Neutrophil (primary cell): ENCODE data around the gene FAM124A.

Experiments used
- H3K27ac ChIP-seq: fragments of 200-600 bp; sonication (generic); 2 replicates; pipeline ENCODE4 v1.5.1; 2016; ENCODE audit warnings: mild to moderate bottlenecking, moderate library complexity
- H3K27me3 ChIP-seq: fragments of 200-600 bp; sonication (generic); 2 replicates; pipeline ENCODE4 v1.6.0; 2016; ENCODE audit warnings: mild to moderate bottlenecking
- H3K36me3 ChIP-seq: fragments of 200-600 bp; sonication (generic); 2 replicates; pipeline ENCODE4 v1.5.1; 2017
- H3K4me1 ChIP-seq, 2 experiments: fragments of 200-600 bp in 1 of 2; sonication (generic) in 1 of 2; 1 replicate in 1 of 2; 2 replicates in 1 of 2; pipeline versions ENCODE4 v1.5.1 to v1.6.1; 2013 to 2016; ENCODE audit warnings: low read depth in 1 of 2, low read length in 1 of 2, mild to moderate bottlenecking in 1 of 2, moderate library complexity in 1 of 2; ENCODE audit not compliant: control insufficient read depth in 1 of 2, insufficient read depth in 1 of 2
- H3K4me3 ChIP-seq, 2 experiments: fragments of 200-600 bp in 1 of 2; sonication (generic) in 1 of 2; 1 replicate in 1 of 2; 2 replicates in 1 of 2; pipeline ENCODE4 v1.5.1; 2013 to 2016; ENCODE audit warnings: low read depth in 1 of 2, low read length in 1 of 2, mild to moderate bottlenecking in 1 of 2, moderate library complexity in 1 of 2
- H3K9me3 ChIP-seq: fragments of 200-600 bp; sonication (generic); 2 replicates; pipeline ENCODE4 v1.5.1; 2016
- TF ChIP-seq, protein P1 (sequence below): fragments of 200-600 bp; sonication (generic); IDR thresholded peaks from 2 replicates; pipeline ENCODE4 v1.5.1; 2016; ENCODE audit warnings: antibody characterized with exemption

Gene FAM124A

DNA sequence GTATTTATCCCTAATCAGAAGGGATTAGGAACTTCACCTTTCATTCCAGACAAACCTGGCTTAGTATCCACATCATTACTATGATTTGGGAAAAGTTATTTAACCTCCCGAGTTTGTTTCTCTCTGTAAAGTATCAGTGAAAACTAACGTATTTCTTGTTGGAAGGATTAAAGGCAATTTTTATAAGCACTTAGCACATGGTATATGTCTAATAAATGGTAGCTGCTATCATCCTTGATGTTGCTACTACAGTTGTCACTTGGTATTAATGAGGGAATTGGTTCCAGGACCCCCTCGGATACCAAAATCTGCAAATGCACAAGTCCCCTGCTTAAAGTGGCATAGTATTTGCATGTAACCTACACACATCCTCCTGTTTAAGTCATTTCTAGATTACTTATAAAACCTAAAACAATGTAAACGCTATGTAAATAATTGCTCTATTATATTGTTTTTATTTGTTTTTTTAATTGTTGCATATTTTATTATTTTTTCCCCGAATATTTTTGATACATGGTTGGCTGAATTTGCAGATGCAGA is 42.7 kb upstream of the FAM124A start:
- TF ChIP-seq, protein P1, sequence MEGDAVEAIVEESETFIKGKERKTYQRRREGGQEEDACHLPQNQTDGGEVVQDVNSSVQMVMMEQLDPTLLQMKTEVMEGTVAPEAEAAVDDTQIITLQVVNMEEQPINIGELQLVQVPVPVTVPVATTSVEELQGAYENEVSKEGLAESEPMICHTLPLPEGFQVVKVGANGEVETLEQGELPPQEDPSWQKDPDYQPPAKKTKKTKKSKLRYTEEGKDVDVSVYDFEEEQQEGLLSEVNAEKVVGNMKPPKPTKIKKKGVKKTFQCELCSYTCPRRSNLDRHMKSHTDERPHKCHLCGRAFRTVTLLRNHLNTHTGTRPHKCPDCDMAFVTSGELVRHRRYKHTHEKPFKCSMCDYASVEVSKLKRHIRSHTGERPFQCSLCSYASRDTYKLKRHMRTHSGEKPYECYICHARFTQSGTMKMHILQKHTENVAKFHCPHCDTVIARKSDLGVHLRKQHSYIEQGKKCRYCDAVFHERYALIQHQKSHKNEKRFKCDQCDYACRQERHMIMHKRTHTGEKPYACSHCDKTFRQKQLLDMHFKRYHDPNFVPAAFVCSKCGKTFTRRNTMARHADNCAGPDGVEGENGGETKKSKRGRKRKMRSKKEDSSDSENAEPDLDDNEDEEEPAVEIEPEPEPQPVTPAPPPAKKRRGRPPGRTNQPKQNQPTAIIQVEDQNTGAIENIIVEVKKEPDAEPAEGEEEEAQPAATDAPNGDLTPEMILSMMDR: no peak
- Histone ChIP-seq H3K9me3 (no peaks in the 10 kb centered on the region), H3K27me3 (peaks cover 17% of the 10 kb centered on the region), H3K36me3 (no peaks in the 10 kb centered on the region), H3K4me1 (no peaks in the 10 kb centered on the region), H3K27ac (no peak overlapping the region), H3K4me3 (no peak overlapping the region)

DNA sequence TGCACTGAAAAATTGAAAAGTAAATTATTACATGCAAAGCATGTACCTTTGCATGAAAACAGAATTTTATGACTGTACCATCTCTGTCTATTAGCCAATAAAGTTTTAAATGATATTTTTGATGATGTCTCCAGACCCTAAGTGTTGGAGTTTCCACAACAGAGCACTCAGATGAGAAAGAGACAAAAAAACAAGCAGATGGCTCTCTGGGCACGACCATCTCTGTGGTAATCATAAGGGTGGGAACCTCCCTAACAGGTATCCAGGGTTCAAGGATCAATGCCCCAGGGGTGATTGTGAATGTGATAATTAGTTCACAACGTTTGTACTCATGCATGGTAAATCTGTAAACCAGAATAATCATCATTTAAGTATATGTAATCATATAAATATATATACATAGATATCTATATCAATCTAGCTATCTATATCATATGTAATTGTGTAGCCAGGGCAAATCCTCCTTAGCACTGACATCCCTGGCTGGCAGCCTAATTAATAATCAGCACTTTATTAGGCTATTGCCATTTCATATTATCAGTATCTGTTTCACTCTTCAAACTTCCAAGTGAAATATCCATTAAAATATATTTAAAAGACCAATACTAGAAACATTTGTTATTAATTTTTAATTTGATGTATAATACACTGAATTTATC is 41.2 kb upstream of the FAM124A start:
- TF ChIP-seq, protein P1: no peak
- Histone ChIP-seq H3K4me3 (no peak overlapping the region), H3K27ac (no peak overlapping the region), H3K9me3 (no peaks in the 10 kb centered on the region), H3K27me3 (peaks cover 17% of the 10 kb centered on the region), H3K4me1 (no peaks in the 10 kb centered on the region), H3K36me3 (no peaks in the 10 kb centered on the region)

DNA sequence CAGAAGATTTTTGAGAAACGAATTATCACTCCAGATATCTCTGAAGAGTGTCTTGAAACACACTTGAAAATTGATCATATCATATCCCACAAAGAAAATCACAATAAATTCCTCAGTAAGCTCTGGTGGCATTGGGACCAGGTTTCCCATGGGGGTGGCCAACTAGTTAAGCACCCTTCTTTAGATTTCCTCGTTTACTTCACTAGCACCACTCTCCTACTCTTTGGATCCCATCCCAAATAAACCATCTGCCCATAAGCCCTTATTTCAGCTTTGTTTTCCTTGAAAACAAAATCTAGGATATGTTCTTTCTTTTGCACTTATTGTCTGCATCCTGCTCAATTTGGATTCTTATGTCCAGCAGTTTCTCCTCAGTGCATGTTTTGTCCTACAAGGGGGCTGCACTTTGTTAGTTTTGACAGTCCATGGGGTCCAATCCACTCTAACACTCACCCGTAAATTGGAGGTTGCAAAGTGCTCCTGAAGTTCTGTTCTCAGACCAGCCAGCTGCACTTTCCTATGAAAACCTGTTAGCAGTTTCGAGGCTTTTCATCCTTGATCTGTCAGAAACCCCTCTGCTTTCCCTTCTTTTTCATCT is 40.3 kb upstream of the FAM124A start:
- H3K27me3 ChIP-seq: peaks cover 17% of the 10 kb centered on the region
- no peak overlapping the region for H3K4me3 ChIP-seq

DNA sequence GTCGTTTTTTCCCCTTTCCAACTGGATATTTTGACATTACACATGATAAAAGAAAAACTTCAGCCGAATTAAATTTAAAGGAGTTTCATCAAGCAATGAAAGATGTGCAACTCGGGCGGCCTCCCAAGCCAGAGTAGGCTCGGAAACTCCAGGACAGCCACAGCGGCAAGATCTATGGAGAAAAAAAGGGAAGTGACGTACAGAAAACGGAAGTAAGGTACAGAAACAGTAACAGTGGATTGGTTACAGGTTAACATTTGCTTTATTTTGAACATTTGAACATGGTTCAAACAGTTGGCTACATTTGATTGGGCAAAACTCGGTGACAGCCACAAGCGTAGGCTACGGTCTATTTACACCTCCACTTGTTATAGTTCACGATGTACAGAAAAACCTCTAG is 30.5 kb upstream of the FAM124A start:
- H3K27ac ChIP-seq: no peak overlapping the region
- TF ChIP-seq, protein P1: no peak

More for the DNA sequence above, 40.3 kb upstream of the FAM124A start:
- Histone ChIP-seq H3K36me3 (no peaks in the 10 kb centered on the region), H3K4me1 (no peaks in the 10 kb centered on the region), H3K27ac (no peak overlapping the region), H3K9me3 (no peaks in the 10 kb centered on the region)
- TF ChIP-seq, protein P1: no peak

DNA sequence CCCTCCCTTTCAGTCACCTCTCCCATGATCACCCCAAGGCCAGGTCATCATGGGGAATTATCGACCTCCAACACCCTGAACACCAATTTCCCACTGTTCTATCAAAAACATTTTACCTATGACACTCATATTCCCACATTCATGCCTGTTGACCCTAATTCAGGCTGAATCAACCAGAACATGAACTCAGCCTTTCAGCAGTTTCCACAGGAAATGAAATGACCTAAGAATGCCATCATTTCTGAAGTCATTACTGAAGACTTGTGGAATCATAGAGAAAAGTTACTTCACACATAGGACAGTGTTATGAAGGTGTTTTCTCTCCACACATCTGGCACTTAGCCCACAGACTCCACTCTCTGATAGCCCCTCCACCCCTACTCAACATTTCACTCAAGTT is 29.9 kb upstream of the FAM124A start:
- TF ChIP-seq, protein P1: no peak
- Histone ChIP-seq H3K4me3 (no peak overlapping the region), H3K9me3 (no peaks in the 10 kb centered on the region), H3K4me1 (no peaks in the 10 kb centered on the region), H3K36me3 (no peaks in the 10 kb centered on the region), H3K27ac (no peak overlapping the region), H3K27me3 (no peaks in the 10 kb centered on the region)

More for the DNA sequence above, 30.5 kb upstream of the FAM124A start:
- no peaks in the 10 kb centered on the region for H3K36me3 ChIP-seq
- H3K4me3 ChIP-seq: no peak overlapping the region
- H3K9me3 ChIP-seq: no peaks in the 10 kb centered on the region
- H3K4me1 ChIP-seq: no peaks in the 10 kb centered on the region
- no peaks in the 10 kb centered on the region for H3K27me3 ChIP-seq
